Measurements from ENCODE around the gene NUAK1.

The NUAK1 gene

GRCh38 chr12:106130474-106131113, 8.2 kb downstream of the NUAK1 start:
- no peak for DNase-seq

- no peak for DNase-seq
Measured at GRCh38 chr12:106128585-106129328, 10.0 kb downstream of the NUAK1 start.

GRCh38 chr12:106127338-106128126, 11.2 kb downstream of the NUAK1 start:
- DNase-seq, result peak; percentile 63

GRCh38 chr12:106126441-106127337, 12.1 kb downstream of the NUAK1 start:
- DNase-seq, result peak; percentile 86

- no peak for DNase-seq
Measured at GRCh38 chr12:106125351-106126095, 13.2 kb downstream of the NUAK1 start.

GRCh38 chr12:106123551-106124081, 15.1 kb downstream of the NUAK1 start:
- DNase-seq, result peak; percentile 81

GRCh38 chr12:106123110-106123509, 15.6 kb downstream of the NUAK1 start:
- DNase-seq, result no peak

GRCh38 chr12:106122004-106122403, 16.8 kb downstream of the NUAK1 start:
- no peak for DNase-seq

GRCh38 chr12:106120519-106121105, 18.1 kb downstream of the NUAK1 start:
- DNase-seq, result no peak

- peak; percentile 61 for DNase-seq
Measured at GRCh38 chr12:106119301-106119700, 19.5 kb downstream of the NUAK1 start.

- DNase-seq, result peak; percentile 67
Measured at GRCh38 chr12:106118381-106119130, 20.2 kb downstream of the NUAK1 start.

- peak; percentile 82 for DNase-seq
Measured at GRCh38 chr12:106115440-106115839, 23.3 kb downstream of the NUAK1 start.

- peak; percentile 70 for DNase-seq
Measured at GRCh38 chr12:106114447-106115068, 24.2 kb downstream of the NUAK1 start.

GRCh38 chr12:106113824-106114446, 24.8 kb downstream of the NUAK1 start:
- no peak for DNase-seq

GRCh38 chr12:106113446-106113823, 25.3 kb downstream of the NUAK1 start:
- no peak for DNase-seq

- peak; percentile 67 for DNase-seq
Measured at GRCh38 chr12:106113042-106113441, 25.7 kb downstream of the NUAK1 start.

GRCh38 chr12:106112145-106112821, 26.5 kb downstream of the NUAK1 start:
- peak; percentile 34 for DNase-seq

GRCh38 chr12:106110626-106111300, 28.0 kb downstream of the NUAK1 start:
- DNase-seq, result no peak
